Heart left ventricle (tissue), 16 donors: Measurements from ENCODE around the gene ASB7. TPM values are rescaled to one million over a fixed set of nuclear protein-coding genes. Genes with fewer than 3 reads are reported as not detected.

Experiments used
- ATAC-seq, 4 donors: fragments of 200-7000 bp; cut with Tn5 transposase; one replicate each; pipeline ENCODE4 v1.9.1; 2020 to 2022; ENCODE audit warnings: moderate library complexity in 4 of 4, mild to moderate bottlenecking in 3 of 4, moderate number of reproducible peaks in 1 of 4
- DNase-seq, 5 donors: peaks; one replicate each; pipeline ENCODE4 v3.0.0-alpha.2; 2020
- H3K27ac ChIP-seq, 12 donors: fragments of 200-600 bp; sonication (generic) in 4 of 12; one replicate each; pipeline versions ENCODE4 v1.5.0 to v1.8.0; 2016 to 2022; ENCODE audit warnings: mild to moderate bottlenecking in 2 of 12
- H3K27me3 ChIP-seq, 9 donors: fragments of 200-600 bp; sonication (generic) in 2 of 9; one replicate each; pipeline versions ENCODE4 v1.5.1 to v1.8.0; 2016 to 2022; ENCODE audit warnings: mild to moderate bottlenecking in 3 of 9
- H3K36me3 ChIP-seq, 9 donors: fragments of 200-600 bp; sonication (generic) in 2 of 9; one replicate each; pipeline versions ENCODE4 v1.5.0 to v1.8.0; 2018 to 2022; ENCODE audit warnings: mild to moderate bottlenecking in 2 of 9
- H3K4me1 ChIP-seq, 12 donors: fragments of 200-600 bp; sonication (generic) in 4 of 12; one replicate each; pipeline versions ENCODE4 v1.5.0 to v1.8.0; 2016 to 2022; ENCODE audit warnings: mild to moderate bottlenecking in 3 of 12
- H3K4me3 ChIP-seq, 12 donors: fragments of 200-600 bp; sonication (generic) in 4 of 12; one replicate each; pipeline versions ENCODE4 v1.5.0 to v1.8.0; 2017 to 2022; ENCODE audit warnings: mild to moderate bottlenecking in 9 of 12, moderate library complexity in 4 of 12
- H3K9me3 ChIP-seq, 12 donors: fragments of 200-600 bp; sonication (generic) in 4 of 12; one replicate each; pipeline versions ENCODE4 v1.5.0 to v1.8.0; 2016 to 2022; ENCODE audit warnings: mild to moderate bottlenecking in 1 of 12
- CTCF ChIP-seq, 12 donors: fragments of 200-600 bp; sonication (generic) in 4 of 12; IDR thresholded peaks; one replicate each; pipeline versions ENCODE4 v1.5.0 to v1.8.0; 2018 to 2022; ENCODE audit warnings: antibody characterized with exemption in 12 of 12, mild to moderate bottlenecking in 5 of 12
- POLR2A ChIP-seq, 2 donors: fragments of 450-650 bp; IDR thresholded peaks; one replicate each; pipeline ENCODE4 v1.6.1; 2017; ENCODE audit warnings: antibody characterized with exemption in 2 of 2, mild to moderate bottlenecking in 2 of 2, moderate library complexity in 2 of 2
- WGBS, 4 donors: extraction: QIAGEN DNeasy Blood & Tissue Kit in 2 of 4; methylation state at CpG; one replicate each; pipeline versions ENCODE4 v1.1.5 to v1.1.7; 2013 to 2018; 5-methylcytosine and 5-hydroxymethylcytosine counted together
- intact Hi-C, 10 donors: fragments of 100-400 bp; cut with DNase I; formaldehyde crosslinking; loops; one replicate each; pipeline versions ENCODE4 v1.11.1 to v1.14.2; 2022
- polyA plus RNA-seq, 2 donors: library from polyadenylated mRNA; stranded (reverse); fragments of 200-250 nt; gene quantifications; one replicate each; pipeline ENCODE4 v1.2.3, GENCODE V29; 2013
- total RNA-seq, 9 donors: library from RNA; depleted of rRNA in 2 of 9; stranded (reverse); fragments of >200 nt in 2 of 9; fragmentation: NEBNext Ultra II Directional in 3 of 9; extraction: Animal tissue kit (Norgen Biotek cat#: 25700) in 3 of 9; gene quantifications; one replicate each; pipeline versions ENCODE4 v1.1.0 to v1.2.4, GENCODE V29; 2016 to 2023
- donor health status: ischemic (EF 13 %, LVEDD 7.1; RV severe dilation, severe dysfunction).
- donor health status: healthy with polysubstance abuse.
- donor health status: DM: no; HTN: yes; CAD: no.
- donor health status: DM: no; HTN: no; CAD: no.
- donor health status: ischemic (EF 25% LVEDD 6.9; RV normal size, moderate dysfunction).
- donor health status: ischemic (EF 25% LVEDD 5.7; RV mildly dilated, moderate dysfunction).
- donor health status: healthy.
- donor health status: DM: yes; HTN: yes; CAD: no.
- donor health status: ischemic (EF 35%, LVEDD 5.7; RV mildly dilated, moderate dysfunction).
- donor health status: nonischemic (EF 11% LVEDD 7.7; RV severe dilation, severe dysfunction).
- donor health status: DM: yes; HTN: yes; CAD: no.
- donor health status: PGD.
- donor health status: ischemic (EF 29% LVEDD 5.4; RV normal size, mild dysfunction).
- donor health status: nonischemic (EF 23%, LVEDD 6.1; RV moderate dilation, normal function).

ASB7 gene
- total and polyA plus RNA-seq, 11 donors = 2.3 to 6.9 (median 5.9) TPM

GRCh38 chr15:100635406-100636071 lies 33.1 kb downstream of the ASB7 start:
- peaks cover 0 to 26% (median 16%) of the 10 kb centered on the region in 9 donors for H3K36me3 ChIP-seq
- H3K4me3 ChIP-seq = no peak overlapping the region
- ATAC-seq (no peak), DNase-seq (no peak)
- intact Hi-C loops = no loop called here
- H3K27me3 ChIP-seq = no peaks in the 10 kb centered on the region
- WGBS, 4 donors = 83 to 89% (median 87%) methylated on average over 11 of the region's 11 CpGs
- TF ChIP-seq POLR2A (IDR thresholded peaks at IDR 0.05) (no peak), CTCF (IDR thresholded peaks at IDR 0.05) (no peak)
- H3K9me3 ChIP-seq = no peaks in the 10 kb centered on the region
- H3K4me1 ChIP-seq = peaks cover 0 to 4% (median 0%) of the 10 kb centered on the region in 12 donors
- H3K27ac ChIP-seq = no peak overlapping the region

- H3K36me3 ChIP-seq = peaks cover 0 to 4% (median 0%) of the 10 kb centered on the region in 9 donors
- 93 to 96% (median 95%) methylated on average over 11 of the region's 11 CpGs for WGBS, 4 donors
- H3K4me1 ChIP-seq = no peaks in the 10 kb centered on the region
- no peak for ATAC-seq
- H3K4me3 ChIP-seq = no peak overlapping the region
- no peak overlapping the region for H3K27ac ChIP-seq
- H3K27me3 ChIP-seq = no peaks in the 10 kb centered on the region
- intact Hi-C loops = no loop called here
- TF ChIP-seq CTCF (IDR thresholded peaks at IDR 0.05) (no peak), POLR2A (IDR thresholded peaks at IDR 0.05) (no peak)
- no peaks in the 10 kb centered on the region for H3K9me3 ChIP-seq
- DNase-seq = no peak
Observed at GRCh38 chr15:100638177-100638730, 35.9 kb downstream of the ASB7 start.

GRCh38 chr15:100642213-100642949 lies 40.0 kb downstream of the ASB7 start:
- intact Hi-C loops = no loop called here
- WGBS, 4 donors = 78 to 91% (median 84%) methylated on average over 8 to 9 of the region's 9 CpGs

More at GRCh38 chr15:100642213-100642949, 40.0 kb downstream of the ASB7 start:
- no peak for TF ChIP-seq POLR2A (IDR thresholded peaks at IDR 0.05)
- TF ChIP-seq CTCF (IDR thresholded peaks at IDR 0.05) = no peak
- ATAC-seq (no peak), DNase-seq (no peak)
- Histone ChIP-seq H3K27me3 (no peaks in the 10 kb centered on the region), H3K9me3 (no peaks in the 10 kb centered on the region), H3K4me3 (no peak overlapping the region), H3K36me3 (no peaks in the 10 kb centered on the region), H3K4me1 (peaks cover 0 to 5% (median 0%) of the 10 kb centered on the region in 12 donors), H3K27ac (no peak overlapping the region)
